Measurements from ENCODE around the gene CDH4. TPM values are rescaled to one million over a fixed set of nuclear protein-coding genes. Genes with fewer than 3 reads are reported as not detected.

The CDH4 gene
- total RNA-seq, 2 donors from 2014 or later: 0.06 to 0.08 TPM

DNA sequence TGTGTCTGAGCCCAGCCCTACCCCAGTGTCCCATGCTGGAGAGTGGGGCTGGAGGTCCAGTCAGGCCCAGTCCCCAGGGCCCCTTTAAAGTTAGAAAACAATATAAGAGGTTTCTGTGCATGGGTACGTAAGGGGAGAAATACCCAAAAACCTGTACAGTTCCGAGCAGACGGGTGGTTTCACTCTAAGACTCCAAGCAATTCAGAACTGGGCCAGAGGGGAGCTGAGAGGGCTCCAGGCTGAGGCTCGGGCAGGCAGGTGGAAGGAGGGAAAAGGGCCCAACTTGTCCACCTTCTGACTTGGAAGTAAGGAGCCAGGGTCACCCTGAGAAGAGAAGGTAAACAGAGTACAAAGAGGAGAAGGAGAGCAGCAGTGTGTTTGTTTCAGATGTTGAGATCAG, 296.0 kb downstream of the CDH4 start:
- intact Hi-C loops (cut with DNase I): no loop called here
- DNase-seq: no peak

DNA sequence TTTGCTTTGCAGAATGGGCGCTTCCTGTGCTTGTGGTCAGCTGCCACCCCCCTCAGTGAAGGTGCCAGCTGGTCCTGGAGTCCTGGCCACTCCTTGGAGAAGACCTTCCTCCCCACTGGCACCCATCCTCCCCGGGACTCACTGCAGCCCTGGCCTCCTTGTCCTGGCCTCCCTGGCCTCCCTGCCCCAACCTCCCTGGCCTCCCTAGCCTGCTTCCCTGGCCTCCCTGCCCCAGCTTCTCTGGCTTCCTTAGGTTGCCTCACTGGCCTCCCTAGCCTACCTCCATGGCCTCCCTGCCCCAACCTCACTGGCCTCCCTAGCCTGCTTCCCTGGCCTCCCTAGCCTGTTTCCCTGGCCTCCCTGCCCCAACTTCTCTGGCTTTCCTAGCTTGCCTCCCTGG, 297.8 kb downstream of the CDH4 start:
- intact Hi-C loops (cut with DNase I): loop anchor here in 1 of 2 donors (10.0 kb wide), 1 partner anchor 55 kb away; no protein-coding TSS in a partner anchor
- DNase-seq: no peak
- no peak for ATAC-seq

More for the DNA sequence above, 296.0 kb downstream of the CDH4 start:
- no peak for ATAC-seq

DNA sequence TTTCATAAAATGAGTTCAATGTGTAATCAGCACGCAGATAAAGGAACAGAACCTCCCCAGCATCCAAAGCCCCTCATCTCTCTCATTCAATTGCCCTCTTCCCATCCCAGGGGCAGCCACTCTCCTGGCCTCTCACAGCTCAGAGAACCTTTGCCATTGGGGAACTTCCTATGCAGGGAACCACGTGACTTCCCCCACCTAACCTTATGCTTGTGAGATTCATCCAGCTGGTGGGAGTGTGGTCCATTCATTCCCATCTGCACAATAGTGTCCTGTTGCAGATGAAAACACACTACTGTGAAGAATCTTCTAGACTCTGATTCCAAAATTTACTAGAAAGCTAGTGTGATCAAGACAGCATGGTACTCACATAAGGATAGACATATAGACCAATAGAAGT, 299.3 kb downstream of the CDH4 start:
- DNase-seq: no peak
- ATAC-seq: no peak
- intact Hi-C loops (cut with DNase I): loop anchor here in 1 of 2 donors (10.0 kb wide), 1 partner anchor 57 kb away; no protein-coding TSS in a partner anchor

DNA sequence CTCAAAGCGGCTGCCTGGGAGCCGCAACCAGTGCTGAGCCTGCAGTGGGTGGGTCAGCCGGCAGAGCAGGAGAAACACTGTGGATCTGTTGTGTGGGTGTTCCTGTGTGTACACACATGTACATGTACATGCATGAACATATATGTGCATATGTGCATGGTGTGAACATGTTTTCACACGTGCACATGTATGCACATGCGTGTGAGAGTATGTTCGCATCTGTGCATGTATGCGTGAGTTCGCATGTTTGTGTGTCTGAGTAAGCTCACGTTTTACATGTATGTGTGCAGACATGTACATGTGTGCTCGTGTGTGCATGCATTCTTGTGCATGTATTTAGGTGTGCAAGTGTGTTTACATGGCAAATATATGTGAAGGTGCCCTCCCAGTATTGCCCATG, 302.6 kb downstream of the CDH4 start:
- no peak for DNase-seq
- no peak for ATAC-seq
- intact Hi-C loops (cut with DNase I): loop anchor here in 1 of 2 donors (10.0 kb wide), 1 partner anchor 60 kb away; no protein-coding TSS in a partner anchor

DNA sequence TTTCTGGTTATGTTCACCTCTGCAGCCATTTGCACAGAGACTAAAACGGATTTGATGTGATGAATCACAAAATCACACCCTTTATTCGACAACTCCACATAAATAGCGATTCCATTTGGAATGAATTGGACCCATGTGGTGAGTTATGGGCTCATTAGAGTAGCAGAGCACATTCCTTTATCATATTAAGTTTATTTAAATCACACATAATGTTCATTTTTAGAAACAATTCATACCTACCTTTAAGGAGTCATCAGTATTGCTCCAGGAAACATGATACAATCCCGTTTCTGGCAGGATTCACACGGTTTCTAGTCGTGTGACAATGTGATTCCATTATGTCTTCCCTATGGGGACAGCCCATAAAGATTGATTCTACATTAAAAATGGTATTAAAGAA, 303.5 kb downstream of the CDH4 start:
- intact Hi-C loops (cut with DNase I): loop anchor here in 1 of 2 donors (10.0 kb wide), 1 partner anchor 61 kb away; no protein-coding TSS in a partner anchor
- DNase-seq (no peak), ATAC-seq (no peak)

DNA sequence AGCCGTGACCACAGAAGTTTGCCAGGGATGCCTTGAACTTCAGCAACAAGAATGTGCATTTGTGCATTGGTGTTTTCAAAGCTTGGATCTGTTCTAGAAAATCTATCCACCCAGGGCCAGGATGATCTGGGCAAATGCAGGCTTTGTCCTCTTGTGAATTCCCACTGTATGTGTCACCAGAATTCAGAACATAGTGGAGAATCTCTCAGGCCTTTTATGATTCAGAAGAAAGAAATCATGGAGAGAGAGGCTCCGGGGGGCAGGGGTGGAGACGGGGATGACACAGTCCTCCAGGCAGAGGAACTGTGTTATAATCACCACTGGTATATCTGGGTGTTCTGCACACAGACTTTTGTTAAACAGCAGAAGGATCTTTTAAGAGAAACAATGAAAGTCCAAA, 304.1 kb downstream of the CDH4 start:
- DNase-seq (no peak), ATAC-seq (no peak)
- intact Hi-C loops (cut with DNase I): loop anchor here in 1 of 2 donors (10.0 kb wide), 1 partner anchor 61 kb away; no protein-coding TSS in a partner anchor

DNA sequence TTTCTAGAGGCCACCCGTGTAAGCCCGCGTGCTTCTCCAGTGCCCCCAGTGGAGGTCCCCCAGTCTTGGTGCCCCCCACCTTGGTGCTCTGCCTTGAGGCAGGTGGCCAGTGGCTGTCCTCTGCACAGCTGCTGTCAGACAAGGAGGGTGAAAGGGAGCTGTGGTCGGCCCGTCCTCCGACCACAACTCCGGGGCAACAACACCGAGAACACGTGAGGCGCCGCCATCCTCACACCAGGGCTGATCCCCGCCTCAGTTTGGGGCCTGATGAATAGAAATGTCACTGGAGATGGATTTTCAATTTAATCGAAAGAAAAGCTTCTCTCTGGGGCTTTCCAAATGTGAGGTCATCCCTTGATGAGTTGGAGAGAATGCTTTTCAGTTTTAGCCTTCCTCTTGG, 304.6 kb downstream of the CDH4 start:
- ATAC-seq: no peak
- intact Hi-C loops (cut with DNase I): loop anchor here in 1 of 2 donors (10.0 kb wide), 1 partner anchor 62 kb away; no protein-coding TSS in a partner anchor

DNA sequence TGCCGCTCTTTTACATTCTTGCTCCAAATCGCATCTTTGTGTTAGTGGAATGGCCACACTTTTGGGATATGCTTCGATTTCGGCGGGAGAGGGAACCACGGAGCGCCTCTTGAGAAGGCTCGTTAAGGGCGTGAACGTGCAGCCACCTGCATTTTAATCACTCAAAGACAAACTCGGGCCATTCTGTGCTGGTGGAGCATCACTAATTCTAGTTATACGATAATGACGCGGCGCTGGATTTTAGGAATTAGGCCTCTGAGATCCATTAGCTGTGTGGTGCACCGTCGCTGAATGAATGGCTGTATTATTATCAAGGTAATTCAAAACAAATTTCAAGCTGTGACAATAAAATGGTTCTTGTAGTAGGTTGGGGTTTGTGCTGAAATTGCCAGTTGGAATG, 305.6 kb downstream of the CDH4 start:
- no peak for DNase-seq
- no peak for ATAC-seq
- intact Hi-C loops (cut with DNase I): loop anchor here in 1 of 2 donors (10.0 kb wide), 1 partner anchor 63 kb away; no protein-coding TSS in a partner anchor

More for the DNA sequence above, 304.6 kb downstream of the CDH4 start:
- DNase-seq: no peak

DNA sequence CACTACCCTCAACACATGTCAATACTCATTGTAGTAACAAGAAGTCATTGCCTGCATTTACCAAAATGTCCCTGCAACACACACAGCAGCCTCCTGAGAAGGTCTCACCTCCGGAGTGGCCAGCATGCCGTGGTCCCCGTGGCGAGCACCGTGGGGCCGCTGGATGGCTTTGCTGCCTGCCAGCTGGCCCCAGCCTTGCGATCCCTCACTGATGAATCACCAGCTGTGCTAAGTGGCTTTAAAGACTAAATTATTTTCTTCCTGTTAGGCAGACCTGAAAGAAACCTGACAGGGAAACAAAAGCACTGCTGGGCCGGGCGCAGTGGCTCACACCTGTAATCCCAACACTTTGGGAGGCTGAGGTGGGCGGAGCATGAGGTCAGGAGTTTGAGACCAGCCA, 306.7 kb downstream of the CDH4 start:
- intact Hi-C loops (cut with DNase I): loop anchor here in 1 of 2 donors (10.0 kb wide), 1 partner anchor 64 kb away; no protein-coding TSS in a partner anchor
- ATAC-seq (no peak), DNase-seq (no peak)

DNA sequence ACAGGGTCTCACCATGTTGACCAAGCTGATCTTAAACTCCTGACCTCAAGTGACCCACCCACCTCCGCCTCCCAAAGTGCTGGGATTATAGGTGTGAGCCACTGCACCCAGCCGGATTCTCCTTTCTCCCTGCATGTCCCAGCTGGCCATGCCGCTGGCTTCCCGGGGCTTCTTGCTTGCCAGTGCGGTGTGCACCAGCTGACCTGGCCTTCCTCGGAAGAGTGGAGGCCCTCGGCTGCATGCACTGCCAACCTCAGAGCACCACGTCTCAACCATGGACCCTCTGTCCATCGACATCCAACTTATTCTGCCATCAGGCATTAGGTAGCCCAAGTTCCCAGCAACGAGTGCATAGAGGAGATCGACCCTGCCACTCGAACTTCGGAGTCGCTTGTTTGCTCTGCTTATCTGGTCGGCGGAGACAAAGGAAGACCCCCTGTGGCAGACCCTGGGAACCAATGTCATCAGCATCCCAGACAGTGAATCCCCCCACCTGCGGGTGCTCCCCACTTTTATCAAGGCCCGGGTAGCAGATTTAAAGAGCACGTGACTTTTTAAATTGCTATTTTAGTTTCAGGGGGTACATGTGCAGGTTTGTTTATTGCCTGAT, 307.8 kb downstream of the CDH4 start:
- ATAC-seq (no peak), DNase-seq (no peak)
- intact Hi-C loops (cut with DNase I): loop anchor here in 1 of 2 donors (10.0 kb wide), 1 partner anchor 65 kb away; no protein-coding TSS in a partner anchor

DNA sequence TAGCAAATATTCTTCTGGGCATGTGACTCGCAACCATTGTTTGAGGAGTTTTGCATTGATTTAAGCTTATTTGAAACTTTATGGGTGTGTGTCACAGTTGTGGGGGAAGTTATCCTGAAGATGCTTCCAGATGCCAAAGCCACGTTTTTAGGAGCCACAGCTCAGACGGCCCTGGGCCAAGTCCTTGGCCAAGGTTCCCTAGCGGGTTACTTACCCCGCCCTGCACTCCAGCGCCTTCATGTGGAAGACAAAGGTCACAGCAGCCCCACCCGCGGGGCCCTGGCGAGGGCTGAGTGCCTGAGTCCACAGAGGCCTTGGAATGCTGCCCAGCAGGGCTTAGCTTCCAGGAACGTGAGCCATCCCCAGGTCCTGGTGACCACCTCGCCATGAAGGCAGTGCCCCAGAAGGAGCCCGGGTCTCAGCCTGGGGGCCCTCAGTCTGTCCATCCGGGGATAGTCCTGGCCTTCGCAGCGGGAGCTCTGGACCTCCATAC, 308.3 kb downstream of the CDH4 start:
- DNase-seq: no peak
- intact Hi-C loops (cut with DNase I): no loop called here
- ATAC-seq: no peak

DNA sequence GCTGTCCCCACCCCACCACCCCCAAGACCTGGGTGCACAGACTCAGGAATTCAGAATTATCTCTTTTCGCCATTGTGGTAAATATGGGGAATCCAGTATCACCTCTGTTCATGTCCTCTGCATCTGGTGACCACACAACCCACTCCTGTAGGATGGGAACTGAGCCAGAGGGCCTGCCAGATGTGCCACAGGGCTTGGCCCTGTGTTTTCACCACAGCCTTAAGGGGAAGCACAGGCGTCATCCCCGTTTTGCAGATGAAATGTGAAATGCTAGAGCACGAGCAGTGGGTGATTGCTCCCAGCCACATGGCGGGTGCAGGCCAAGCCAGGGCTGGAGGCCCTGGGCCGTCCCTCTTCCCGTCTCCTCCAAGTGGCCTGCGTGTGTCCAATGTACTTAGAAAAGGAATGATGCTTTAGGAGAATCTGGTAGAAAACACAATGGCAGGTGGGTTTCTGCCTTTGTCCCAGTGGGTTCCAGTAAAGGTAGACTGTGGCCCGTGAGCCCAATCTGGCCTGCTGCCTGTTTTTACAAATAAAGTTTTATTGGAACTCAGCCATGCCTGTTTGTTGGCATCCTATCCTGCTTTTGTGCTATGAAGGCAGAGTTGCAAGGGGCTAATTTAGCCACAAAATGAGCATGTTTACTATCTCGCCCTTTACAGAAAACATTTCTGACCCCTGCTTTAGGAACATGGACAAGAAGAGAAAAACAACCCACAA, 309.2 kb downstream of the CDH4 start:
- intact Hi-C loops (cut with DNase I): no loop called here
- DNase-seq (no peak), ATAC-seq (no peak)

DNA sequence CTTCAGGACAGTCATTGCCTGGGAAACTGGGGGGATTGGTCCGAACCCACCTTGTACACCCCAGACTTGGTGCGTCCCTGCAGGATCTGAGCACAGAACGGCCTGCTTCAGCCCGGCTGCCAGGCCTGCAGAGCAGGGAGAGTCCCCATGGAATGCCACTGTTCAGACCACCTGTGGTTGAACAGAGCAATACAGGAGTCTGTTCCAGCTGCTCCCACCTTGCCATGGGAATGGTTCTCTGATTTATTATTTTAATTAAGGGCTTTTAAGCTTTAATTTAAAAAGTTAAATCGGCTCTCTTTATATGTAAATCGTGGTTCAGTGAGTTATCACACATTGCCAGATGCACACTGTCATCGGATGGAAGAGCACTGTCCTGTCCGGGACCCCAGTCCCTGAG, 310.4 kb downstream of the CDH4 start:
- DNase-seq (no peak), ATAC-seq (no peak)
- intact Hi-C loops (cut with DNase I): no loop called here

DNA sequence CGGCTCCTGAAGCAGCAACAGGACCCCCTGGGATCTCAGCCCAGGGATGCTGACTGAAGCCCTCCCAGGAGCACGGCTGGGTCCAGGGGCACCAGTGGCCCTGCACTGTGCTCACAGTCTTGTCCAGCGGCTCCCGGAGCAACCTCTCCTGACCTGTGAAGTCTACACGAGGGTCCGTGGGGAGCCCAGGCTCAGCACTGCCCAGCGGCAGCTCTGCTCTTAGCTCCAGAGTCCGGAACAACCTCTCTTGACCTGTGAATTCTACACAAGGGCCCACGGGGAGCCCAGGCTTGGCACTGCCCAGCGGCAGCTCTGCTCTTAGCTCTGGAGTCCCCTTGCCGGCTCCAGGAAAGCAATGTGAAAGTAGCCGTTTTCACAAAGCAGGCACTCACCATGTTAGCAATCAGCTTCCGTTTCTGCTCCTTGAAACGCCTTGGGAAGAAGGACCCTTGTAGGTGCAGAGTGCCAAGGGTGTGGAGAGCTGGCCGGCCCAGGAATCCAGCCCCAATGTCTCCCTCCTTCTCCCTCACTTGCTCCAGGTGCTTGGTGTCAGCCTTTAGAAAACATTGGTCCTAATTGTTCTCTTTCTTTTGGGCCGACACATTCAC, 310.9 kb downstream of the CDH4 start:
- ATAC-seq (no peak), DNase-seq (no peak)
- intact Hi-C loops (cut with DNase I): no loop called here

DNA sequence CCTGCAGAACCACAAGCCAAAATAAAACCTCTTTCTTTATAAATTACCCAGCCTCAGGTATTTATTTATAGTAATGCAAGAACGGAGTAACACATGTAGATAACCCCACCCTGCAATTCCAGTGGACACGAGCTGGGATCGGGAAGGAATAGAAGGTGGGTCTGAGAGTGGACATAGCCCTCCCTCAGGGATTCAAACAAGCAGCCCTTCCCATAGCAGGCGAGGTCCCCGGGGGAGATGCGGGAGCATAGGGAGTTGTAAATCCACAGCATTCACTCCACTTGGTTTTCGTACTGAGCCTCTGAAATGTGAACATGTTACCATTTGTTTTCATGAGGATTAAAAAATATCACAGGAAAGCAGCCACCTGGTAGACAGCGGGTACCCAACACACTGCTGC, 312.6 kb downstream of the CDH4 start:
- DNase-seq: no peak
- intact Hi-C loops (cut with DNase I): no loop called here
- ATAC-seq: no peak

DNA sequence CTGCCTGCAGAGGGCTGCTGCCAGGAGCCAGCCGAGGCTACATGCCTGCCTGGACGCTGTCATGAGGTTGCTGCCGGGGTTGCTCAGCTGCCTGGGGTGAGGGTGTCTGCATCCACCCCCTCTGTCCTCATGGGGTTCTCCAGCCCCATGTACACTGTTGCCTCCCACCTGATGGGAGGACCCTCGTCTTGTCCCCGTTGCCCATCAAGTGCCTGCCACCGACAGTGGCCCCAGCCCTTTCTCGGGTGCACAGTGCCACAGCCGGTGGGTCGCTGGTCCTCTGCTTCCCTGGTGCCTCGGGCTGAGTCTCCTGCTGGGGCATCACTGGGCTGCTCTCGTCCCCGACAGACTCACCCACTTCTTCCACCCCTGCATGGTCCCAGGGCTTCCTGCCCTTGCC, 313.7 kb downstream of the CDH4 start:
- ATAC-seq (no peak), DNase-seq (no peak)
- intact Hi-C loops (cut with DNase I): no loop called here

DNA sequence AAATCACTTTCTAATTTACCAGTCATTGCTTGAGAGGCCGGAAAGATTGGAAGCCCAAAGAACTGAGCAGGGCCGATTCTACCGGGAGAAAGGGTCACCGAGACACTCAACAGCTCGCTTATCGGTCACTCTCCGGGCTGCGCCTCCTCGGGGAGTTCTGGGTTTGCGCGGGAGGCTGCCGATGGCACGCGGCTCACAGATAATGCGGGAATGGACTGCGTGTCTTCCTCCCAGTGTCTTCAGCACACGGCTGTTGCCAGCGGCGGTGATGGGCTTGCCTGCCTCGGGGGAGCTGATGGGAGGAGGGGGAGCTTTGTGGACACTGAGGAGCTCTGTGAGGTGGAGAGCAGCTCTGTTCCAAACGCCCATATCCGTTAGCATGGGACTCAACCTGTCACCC, 314.6 kb downstream of the CDH4 start:
- ATAC-seq (no peak), DNase-seq (no peak)
- intact Hi-C loops (cut with DNase I): no loop called here

DNA sequence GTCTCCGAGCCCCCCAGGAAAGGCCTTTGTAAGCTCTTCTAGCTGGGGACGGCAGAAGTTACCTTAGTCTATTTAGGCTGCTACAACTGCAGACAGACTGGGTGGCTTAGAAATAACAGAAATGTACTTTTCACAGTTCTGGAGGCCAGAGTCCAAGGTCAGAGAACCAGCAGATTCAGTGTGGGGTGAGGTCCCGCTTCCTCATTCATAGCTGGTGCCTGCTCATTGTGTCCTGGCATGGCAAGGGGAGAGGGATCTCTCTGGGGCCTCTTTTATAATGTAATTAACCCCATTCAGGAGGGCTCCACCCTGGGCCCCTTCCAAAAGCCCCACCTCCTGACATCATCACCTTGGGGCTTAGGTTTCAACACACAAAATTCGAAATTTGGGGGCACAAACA, 315.1 kb downstream of the CDH4 start:
- intact Hi-C loops (cut with DNase I): no loop called here
- ATAC-seq (no peak), DNase-seq (no peak)

DNA sequence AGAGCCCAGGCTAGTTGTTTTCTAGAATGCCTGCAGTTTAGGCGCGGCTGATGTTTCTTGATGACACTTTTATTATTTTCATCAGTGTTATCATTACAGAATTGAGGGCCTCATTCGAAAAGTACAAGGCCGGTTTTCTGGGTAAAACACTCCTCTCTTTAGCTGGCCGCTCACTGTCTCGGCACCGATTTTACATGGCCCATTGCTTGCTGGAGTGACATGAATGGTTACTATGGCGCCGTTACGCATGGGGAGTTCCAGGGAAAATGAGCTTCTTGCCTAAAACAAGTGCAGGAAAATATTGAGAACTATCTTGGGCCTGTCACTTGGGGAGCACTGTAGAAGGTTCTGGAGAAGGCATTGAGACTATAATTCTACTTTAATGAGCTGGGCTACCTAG, 317.8 kb downstream of the CDH4 start:
- intact Hi-C loops (cut with DNase I): no loop called here
- ATAC-seq (no peak), DNase-seq (no peak)

DNA sequence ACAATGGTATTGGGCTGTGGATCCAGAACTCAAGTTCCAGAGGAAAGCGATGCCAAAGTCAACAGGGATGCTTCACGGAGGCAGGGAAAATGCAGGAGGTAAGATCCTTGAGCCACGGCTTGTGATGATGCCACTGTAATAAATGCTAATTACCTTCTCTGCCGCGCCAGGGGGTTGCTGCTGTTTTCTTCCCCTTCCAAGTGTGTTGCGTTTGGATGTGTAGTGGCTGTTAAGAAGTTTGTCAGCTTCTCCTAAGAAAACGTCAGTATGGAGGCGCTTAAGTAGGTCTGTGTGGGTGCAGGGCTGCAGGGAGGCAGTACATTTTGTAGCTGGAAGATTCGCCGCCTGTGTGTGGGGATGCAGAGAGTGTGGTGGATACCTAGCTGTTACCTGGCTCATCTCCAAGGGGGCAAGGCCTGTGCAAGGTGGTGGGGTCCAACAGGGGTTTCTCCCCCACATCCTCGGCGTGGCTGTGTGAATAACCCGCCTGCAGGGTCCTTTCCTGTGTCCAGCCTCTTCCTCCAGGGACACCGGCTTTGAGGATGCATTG, 318.7 kb downstream of the CDH4 start:
- intact Hi-C loops (cut with DNase I): no loop called here
- ATAC-seq (no peak), DNase-seq (no peak)
